ENCODE measurements around the gene KMT2B.
"Not testable (repeated sequence)": the region's sequence is repeated elsewhere in the genome, so short reads cannot be mapped to it uniquely, and the experiment has no call there.

KMT2B gene

GRCh38 chr19:35713506-35713850, 4.3 kb upstream of the KMT2B start:
- no peak for DNase-seq

- no peak for DNase-seq
Observed at GRCh38 chr19:35713904-35714495, 3.8 kb upstream of the KMT2B start.

DNA sequence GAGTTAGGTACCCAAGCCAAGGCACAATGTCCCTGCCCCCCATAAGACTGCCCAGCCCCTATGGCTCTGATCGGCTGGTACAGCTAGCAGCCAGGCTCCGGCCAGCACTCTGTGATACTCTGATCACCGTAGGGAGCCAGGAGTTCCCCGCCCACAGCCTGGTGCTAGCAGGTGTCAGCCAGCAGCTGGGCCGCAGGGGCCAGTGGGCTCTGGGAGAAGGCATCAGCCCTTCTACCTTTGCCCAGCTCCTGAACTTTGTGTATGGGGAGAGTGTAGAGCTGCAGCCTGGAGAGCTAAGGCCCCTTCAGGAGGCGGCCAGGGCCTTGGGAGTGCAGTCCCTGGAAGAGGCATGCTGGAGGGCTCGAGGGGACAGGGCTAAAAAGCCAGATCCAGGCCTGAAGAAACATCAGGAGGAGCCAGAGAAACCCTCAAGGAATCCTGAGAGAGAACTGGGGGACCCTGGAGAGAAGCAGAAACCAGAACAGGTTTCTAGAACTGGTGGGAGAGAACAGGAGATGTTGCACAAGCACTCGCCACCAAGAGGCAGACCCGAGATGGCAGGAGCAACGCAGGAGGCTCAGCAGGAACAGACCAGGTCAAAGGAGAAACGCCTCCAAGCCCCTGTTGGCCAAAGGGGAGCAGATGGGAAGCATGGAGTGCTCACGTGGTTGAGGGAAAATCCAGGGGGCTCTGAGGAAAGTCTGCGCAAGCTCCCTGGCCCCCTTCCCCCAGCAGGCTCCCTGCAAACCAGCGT, 3.0 kb upstream of the KMT2B start:
- peak; percentile 39 for DNase-seq

GRCh38 chr19:35715355-35715809, 2.4 kb upstream of the KMT2B start:
- no peak for DNase-seq

GRCh38 chr19:35715981-35716800, 1.6 kb upstream of the KMT2B start:
- DNase-seq: peak; percentile 62

DNA sequence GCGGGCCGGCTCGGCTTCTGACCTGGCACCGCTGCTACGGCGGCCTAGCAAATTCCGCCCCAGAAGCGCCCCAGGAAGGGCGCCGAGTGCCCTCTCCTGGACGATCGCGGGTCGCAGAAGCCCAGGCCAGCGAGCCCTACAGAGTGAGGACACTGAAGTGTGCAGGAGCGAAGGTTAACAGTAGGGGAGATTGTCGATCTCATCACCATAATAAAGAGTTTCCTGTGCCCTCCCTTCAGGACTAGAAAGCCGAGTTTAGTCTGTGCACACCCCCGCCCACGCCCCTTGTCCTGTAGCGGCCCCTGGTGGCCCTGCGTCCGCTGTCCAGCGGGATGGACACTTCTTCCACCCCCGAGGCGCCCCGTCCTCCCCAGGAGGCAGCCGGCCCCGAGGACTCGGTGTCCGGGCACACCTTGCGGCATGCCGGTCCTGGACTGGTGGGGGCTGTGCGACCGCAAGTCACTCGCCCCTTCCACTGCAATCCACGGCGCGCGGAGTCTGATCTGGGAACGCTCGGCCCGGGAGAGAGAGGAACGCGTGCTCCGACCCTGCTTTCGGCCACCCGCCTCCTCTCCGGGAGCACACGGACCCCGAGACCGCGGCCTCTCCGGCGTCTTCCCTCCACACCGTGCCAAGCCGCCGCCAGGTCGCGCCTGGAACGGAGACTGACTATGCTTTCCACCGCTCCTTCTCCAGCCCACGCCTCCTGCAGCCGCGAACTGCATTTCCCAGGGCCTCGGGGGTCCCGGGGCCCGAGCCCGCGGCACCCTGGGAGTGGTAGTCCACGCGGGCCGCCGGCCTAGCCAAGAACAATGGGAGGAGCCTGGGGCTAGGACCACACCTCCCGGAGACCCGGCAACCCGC, 770 bp upstream of the KMT2B start:
- DNase-seq: peak; percentile 94

DNA sequence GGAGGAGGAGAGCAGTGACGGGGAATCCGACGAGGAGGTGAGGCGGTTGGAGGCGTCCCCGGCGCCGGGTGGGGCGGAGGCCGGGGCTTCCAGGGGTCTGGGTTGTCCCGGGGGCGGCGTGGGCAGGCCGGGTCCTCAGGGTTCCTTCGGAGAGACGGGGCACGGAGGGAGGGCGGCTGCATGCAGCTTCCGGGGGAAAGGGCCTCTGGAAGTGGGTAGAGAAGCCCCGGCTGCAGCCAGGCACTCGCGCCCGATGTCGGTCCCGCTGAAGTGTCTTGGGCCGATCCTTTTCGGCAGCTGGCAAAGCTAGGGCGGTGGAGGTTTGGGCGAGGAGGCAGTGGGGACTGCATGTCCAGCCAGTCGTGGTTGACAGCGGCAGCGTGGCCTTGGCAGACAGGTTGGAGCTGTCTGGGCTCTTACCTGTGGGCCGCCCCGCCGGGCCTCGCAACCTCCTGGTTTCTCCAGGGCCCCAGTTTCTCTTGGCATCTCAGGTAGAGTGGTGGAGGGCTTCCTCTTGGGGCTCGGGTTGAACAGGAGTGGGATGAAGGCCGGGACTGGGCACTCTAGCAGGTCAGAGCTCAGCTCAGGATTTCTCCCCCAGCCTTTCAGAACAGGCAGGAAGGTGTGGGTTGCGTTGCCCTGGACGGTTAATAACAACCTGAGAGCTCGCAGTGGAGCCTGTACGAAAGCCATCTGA, 690 bp downstream of the KMT2B start:
- DNase-seq: peak; percentile 46

- no peak for DNase-seq
Observed at GRCh38 chr19:35719402-35720162, 1.8 kb downstream of the KMT2B start.

DNA sequence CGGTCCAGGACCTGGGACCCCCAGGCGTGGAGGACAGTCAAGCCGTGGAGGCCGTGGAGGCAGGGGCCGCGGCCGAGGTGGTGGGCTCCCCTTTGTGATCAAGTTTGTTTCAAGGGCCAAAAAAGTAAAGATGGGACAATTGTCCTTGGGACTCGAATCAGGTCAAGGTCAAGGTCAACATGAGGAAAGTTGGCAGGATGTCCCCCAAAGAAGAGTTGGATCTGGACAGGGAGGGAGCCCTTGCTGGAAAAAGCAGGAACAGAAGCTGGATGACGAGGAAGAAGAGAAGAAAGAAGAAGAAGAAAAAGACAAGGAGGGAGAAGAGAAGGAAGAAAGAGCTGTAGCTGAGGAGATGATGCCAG, 2.3 kb downstream of the KMT2B start:
- no peak for DNase-seq

DNA sequence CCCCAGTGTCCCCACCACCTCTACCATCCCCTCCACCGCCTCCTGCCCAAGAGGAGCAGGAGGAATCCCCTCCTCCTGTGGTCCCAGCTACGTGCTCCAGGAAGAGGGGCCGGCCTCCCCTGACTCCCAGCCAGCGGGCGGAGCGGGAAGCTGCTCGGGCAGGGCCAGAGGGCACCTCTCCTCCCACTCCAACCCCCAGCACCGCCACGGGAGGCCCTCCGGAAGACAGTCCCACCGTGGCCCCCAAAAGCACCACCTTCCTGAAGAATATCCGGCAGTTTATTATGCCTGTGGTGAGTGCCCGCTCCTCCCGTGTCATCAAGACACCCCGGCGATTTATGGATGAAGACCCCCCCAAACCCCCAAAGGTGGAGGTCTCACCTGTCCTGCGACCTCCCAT, 2.8 kb downstream of the KMT2B start:
- no peak for DNase-seq

- DNase-seq: no peak
Observed at GRCh38 chr19:35721374-35721773, 3.6 kb downstream of the KMT2B start.

GRCh38 chr19:35722461-35722860, 4.7 kb downstream of the KMT2B start:
- no peak for DNase-seq

GRCh38 chr19:35722897-35723296, 5.1 kb downstream of the KMT2B start:
- no peak for DNase-seq

- no peak for DNase-seq
Observed at GRCh38 chr19:35723671-35724070, 5.9 kb downstream of the KMT2B start.

DNA sequence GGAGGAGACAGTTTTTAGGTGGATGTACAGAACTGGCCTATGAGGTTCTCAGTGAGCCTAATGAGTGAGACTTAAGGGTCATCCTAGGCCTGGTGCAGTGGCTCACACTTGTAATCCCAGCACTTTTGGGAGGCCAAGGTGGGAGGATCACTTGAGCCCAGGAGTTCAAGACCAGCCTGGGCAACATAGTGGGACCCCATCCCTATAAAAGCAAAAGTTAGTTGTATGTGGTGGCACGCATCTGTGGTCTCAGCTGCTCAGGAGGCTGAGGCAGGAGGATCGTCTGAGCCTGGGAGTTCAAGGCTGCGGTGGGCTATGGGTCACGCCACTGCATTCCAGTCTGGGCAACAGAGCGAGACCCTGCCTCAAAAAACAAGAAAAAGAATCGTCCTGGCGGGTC, 6.3 kb downstream of the KMT2B start:
- DNase-seq: not testable (repeated sequence)

DNA sequence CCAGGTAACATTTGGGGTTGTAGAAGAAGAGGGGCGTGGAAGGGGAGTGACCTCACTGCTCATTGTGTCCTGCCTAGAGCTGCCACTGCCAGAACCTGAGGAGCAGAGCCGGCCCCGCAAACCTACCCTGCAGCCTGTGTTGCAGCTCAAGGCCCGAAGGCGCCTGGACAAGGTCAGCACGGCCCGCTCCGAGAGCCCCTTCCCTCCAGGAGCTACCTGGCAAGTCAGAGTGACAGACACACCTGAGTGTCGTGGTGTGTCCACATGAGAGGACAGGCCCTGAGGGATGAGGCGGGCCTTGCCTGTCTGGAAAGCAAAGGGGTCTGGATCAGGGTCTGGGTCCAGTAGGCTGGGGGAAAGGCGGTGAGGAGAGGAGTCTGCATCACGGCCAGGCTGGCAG, 6.8 kb downstream of the KMT2B start:
- DNase-seq: no peak

DNA sequence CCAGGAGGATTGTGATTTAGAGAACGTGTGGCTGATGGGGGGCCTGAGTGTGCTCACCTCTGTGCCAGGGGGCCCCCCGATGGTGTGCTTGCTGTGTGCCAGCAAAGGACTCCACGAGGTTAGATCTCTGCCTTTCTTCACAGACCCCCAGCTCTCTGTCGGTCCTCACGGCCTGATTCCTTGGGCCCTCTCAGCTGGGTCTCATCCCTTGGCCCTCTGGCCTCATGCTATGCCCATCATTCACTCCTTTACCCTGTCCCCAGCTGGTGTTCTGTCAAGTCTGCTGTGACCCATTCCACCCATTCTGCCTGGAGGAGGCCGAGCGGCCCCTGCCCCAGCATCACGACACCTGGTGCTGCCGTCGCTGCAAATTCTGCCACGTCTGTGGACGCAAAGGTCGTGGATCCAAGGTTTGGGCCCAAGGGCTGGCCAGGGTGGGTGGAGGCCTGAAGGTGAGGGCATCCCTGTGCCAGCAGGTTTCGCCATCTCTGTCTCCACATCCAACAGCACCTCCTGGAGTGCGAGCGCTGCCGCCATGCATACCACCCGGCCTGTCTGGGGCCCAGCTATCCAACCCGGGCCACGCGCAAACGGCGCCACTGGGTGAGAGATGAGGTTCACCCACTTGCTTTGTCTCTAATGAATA, 7.5 kb downstream of the KMT2B start:
- no peak for DNase-seq

GRCh38 chr19:35727053-35727955, 9.5 kb downstream of the KMT2B start:
- DNase-seq: no peak

DNA sequence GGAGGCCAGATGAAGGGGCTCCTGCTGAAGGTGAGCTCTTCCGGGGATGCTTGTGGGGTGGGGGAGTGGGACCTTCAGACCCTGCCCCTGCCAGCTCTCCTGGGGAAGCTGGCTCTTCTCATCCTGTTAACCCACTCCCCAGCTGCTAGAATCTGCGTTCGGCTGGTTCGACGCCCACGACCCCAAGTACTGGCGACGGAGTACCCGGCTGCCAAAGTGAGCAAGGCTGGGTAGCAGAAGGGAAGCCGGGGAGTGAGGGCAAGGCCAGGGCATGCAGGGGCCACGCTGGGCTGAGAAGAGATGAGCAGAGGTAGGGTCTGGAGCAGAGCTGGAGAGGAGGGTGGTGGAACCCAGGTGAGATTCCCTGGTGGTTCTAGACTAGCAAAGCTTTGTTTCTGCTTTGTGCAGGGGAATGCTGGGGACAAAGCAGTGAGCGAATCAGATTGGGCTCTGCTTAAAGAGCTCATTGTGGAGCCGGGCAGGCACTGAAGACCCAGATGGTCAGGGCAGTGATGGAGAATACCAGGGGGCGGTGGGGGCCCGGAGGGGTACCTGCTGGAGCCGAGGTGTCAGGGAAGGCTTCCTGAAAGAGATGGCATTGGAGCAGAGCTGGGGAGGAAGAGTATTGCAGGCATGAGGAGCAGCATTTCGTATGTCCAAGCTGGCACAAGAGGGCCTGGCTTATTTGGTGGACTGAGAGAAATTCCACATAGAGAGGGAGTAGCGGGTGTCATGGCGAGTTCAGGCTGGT, 10.3 kb downstream of the KMT2B start:
- DNase-seq: no peak
